Ovary (tissue), 3 donors: Measurements from ENCODE around the gene RSPH3.

ENCODE experiments used
- CTCF ChIP-seq, 3 donors: fragments of 450-650 bp in 2 of 3; fragments of 200-600 bp in 1 of 3; IDR thresholded peaks; one replicate each; pipeline versions ENCODE4 v1.5.1 to v1.8.0; 2016 to 2022; ENCODE audit warnings: antibody characterized with exemption in 3 of 3, mild to moderate bottlenecking in 1 of 3
- EP300 ChIP-seq: sonication (generic); formaldehyde crosslinking; IDR thresholded peaks from one replicate; pipeline ENCODE4 v1.6.1; 2017; ENCODE audit warnings: antibody characterized with exemption
- POLR2A ChIP-seq: fragments of 450-650 bp; IDR thresholded peaks from one replicate; pipeline ENCODE4 v1.6.1; 2017; ENCODE audit warnings: antibody characterized with exemption, mild to moderate bottlenecking, moderate library complexity
- donor health status: DM: no; HTN: no; CAD: no.

GRCh38 chr6:158942349-158942748 lies 57.7 kb downstream of the RSPH3 start:
- TF ChIP-seq CTCF (IDR thresholded peaks at IDR 0.05) (no peak), POLR2A (no peak), EP300 (no peak)
